ENCODE results near the gene PIEZO2.
A peak's percentile ranks its signal among the peaks of the same experiment; 100 is the strongest.

Gene PIEZO2

GRCh38 chr18:11071300-11071699 lies 78.1 kb downstream of the PIEZO2 start:
- DNase-seq (no peak), ATAC-seq (no peak)
- H3K27me3 Mint-ChIP-seq = peaks cover under 1% of the 10 kb centered on the region
- no peaks in the 10 kb centered on the region for H3K4me1 Mint-ChIP-seq
- H3K27ac Mint-ChIP-seq = no peak overlapping the region
- H3K4me3 Mint-ChIP-seq = no peak overlapping the region
- H3K9me3 Mint-ChIP-seq = peaks cover 0 to 3% of the 10 kb centered on the region in 2 donors

GRCh38 chr18:11070593-11070992 lies 78.8 kb downstream of the PIEZO2 start:
- Mint-ChIP-seq H3K27me3 (peaks cover 7% of the 10 kb centered on the region), H3K4me3 (no peak overlapping the region), H3K27ac (no peak overlapping the region), H3K4me1 (no peaks in the 10 kb centered on the region), H3K9me3 (peaks cover 7 to 8% of the 10 kb centered on the region in 2 donors)
- no peak for ATAC-seq
- DNase-seq = no peak

GRCh38 chr18:11066038-11066437 lies 83.3 kb downstream of the PIEZO2 start:
- ATAC-seq = no peak

GRCh38 chr18:11064727-11065460 lies 84.5 kb downstream of the PIEZO2 start:
- no peaks in the 10 kb centered on the region for H3K4me1 Mint-ChIP-seq
- H3K9me3 Mint-ChIP-seq = peaks cover 8 to 14% of the 10 kb centered on the region in 2 donors
- H3K27me3 Mint-ChIP-seq = peaks cover 7% of the 10 kb centered on the region
- no peak for DNase-seq
- H3K4me3 Mint-ChIP-seq = no peak overlapping the region
- no peak for ATAC-seq
- no peak overlapping the region for H3K27ac Mint-ChIP-seq

More at GRCh38 chr18:11066038-11066437, 83.3 kb downstream of the PIEZO2 start:
- DNase-seq = no peak
- Mint-ChIP-seq H3K27ac (no peak overlapping the region), H3K27me3 (peaks cover 7% of the 10 kb centered on the region), H3K4me3 (no peak overlapping the region), H3K4me1 (no peaks in the 10 kb centered on the region), H3K9me3 (peaks cover 7 to 8% of the 10 kb centered on the region in 2 donors)

GRCh38 chr18:11064106-11064505 lies 85.3 kb downstream of the PIEZO2 start:
- H3K4me1 Mint-ChIP-seq = no peaks in the 10 kb centered on the region
- no peak overlapping the region for H3K4me3 Mint-ChIP-seq
- H3K27me3 Mint-ChIP-seq = peaks cover 7% of the 10 kb centered on the region
- peaks cover 8 to 16% of the 10 kb centered on the region in 2 donors for H3K9me3 Mint-ChIP-seq
- ATAC-seq = no peak
- H3K27ac Mint-ChIP-seq = no peak overlapping the region
- no peak for DNase-seq

GRCh38 chr18:11055721-11056120 lies 93.6 kb downstream of the PIEZO2 start:
- H3K4me3 Mint-ChIP-seq = no peak overlapping the region
- H3K27me3 Mint-ChIP-seq = no peaks in the 10 kb centered on the region
- no peak overlapping the region for H3K27ac Mint-ChIP-seq
- no peaks in the 10 kb centered on the region for H3K4me1 Mint-ChIP-seq
- ATAC-seq = no peak
- no peak for DNase-seq
- H3K9me3 Mint-ChIP-seq = peaks cover 7 to 9% of the 10 kb centered on the region in 2 donors

GRCh38 chr18:11054497-11054896 lies 94.9 kb downstream of the PIEZO2 start:
- no peak for ATAC-seq
- H3K9me3 Mint-ChIP-seq = peaks cover 0 to 7% of the 10 kb centered on the region in 2 donors
- no peak overlapping the region for H3K4me3 Mint-ChIP-seq
- no peaks in the 10 kb centered on the region for H3K27me3 Mint-ChIP-seq
- peak overlapping the region in 1 of 2 donors; percentile 14 for H3K27ac Mint-ChIP-seq
- H3K4me1 Mint-ChIP-seq = no peaks in the 10 kb centered on the region
- DNase-seq = no peak

GRCh38 chr18:11053293-11053692 lies 96.1 kb downstream of the PIEZO2 start:
- Mint-ChIP-seq H3K27me3 (no peaks in the 10 kb centered on the region), H3K9me3 (peaks cover 0 to 2% of the 10 kb centered on the region in 2 donors), H3K4me3 (no peak overlapping the region), H3K4me1 (no peaks in the 10 kb centered on the region), H3K27ac (no peak overlapping the region)
- ATAC-seq (no peak), DNase-seq (no peak)

GRCh38 chr18:11052800-11053199 lies 96.6 kb downstream of the PIEZO2 start:
- Mint-ChIP-seq H3K27ac (no peak overlapping the region), H3K4me3 (no peak overlapping the region), H3K27me3 (no peaks in the 10 kb centered on the region), H3K9me3 (no peaks in the 10 kb centered on the region), H3K4me1 (no peaks in the 10 kb centered on the region)
- no peak for DNase-seq
- ATAC-seq = no peak

- H3K27ac Mint-ChIP-seq = no peak overlapping the region
- H3K4me1 Mint-ChIP-seq = no peaks in the 10 kb centered on the region
- no peak overlapping the region for H3K4me3 Mint-ChIP-seq
- ATAC-seq (no peak), DNase-seq (no peak)
- no peaks in the 10 kb centered on the region for H3K9me3 Mint-ChIP-seq
- H3K27me3 Mint-ChIP-seq = no peaks in the 10 kb centered on the region
These were observed 97.9 kb downstream of the PIEZO2 start for GRCh38 chr18:11051462-11051861.

- Mint-ChIP-seq H3K4me1 (no peaks in the 10 kb centered on the region), H3K27me3 (no peaks in the 10 kb centered on the region), H3K27ac (no peak overlapping the region), H3K4me3 (no peak overlapping the region), H3K9me3 (no peaks in the 10 kb centered on the region)
- ATAC-seq (no peak), DNase-seq (no peak)
These were observed 98.4 kb downstream of the PIEZO2 start for GRCh38 chr18:11050966-11051365.

- Mint-ChIP-seq H3K9me3 (no peaks in the 10 kb centered on the region), H3K4me3 (no peak overlapping the region), H3K27me3 (no peaks in the 10 kb centered on the region), H3K4me1 (no peaks in the 10 kb centered on the region), H3K27ac (peak overlapping the region in 1 of 2 donors; percentile 61)
- DNase-seq (no peak), ATAC-seq (no peak)
These were observed 101.6 kb downstream of the PIEZO2 start for GRCh38 chr18:11047817-11048216.

- no peak overlapping the region for H3K27ac Mint-ChIP-seq
- no peak for ATAC-seq
These were observed 102.2 kb downstream of the PIEZO2 start for GRCh38 chr18:11047156-11047555.

GRCh38 chr18:11046140-11046539 lies 103.2 kb downstream of the PIEZO2 start:
- no peaks in the 10 kb centered on the region for H3K4me1 Mint-ChIP-seq
- ATAC-seq (no peak), DNase-seq (no peak)
- H3K27ac Mint-ChIP-seq = no peak overlapping the region
- H3K9me3 Mint-ChIP-seq = no peaks in the 10 kb centered on the region
- peaks cover 7% of the 10 kb centered on the region for H3K27me3 Mint-ChIP-seq
- no peak overlapping the region for H3K4me3 Mint-ChIP-seq

More at GRCh38 chr18:11047156-11047555, 102.2 kb downstream of the PIEZO2 start:
- Mint-ChIP-seq H3K4me1 (no peaks in the 10 kb centered on the region), H3K4me3 (no peak overlapping the region), H3K27me3 (peaks cover 3% of the 10 kb centered on the region), H3K9me3 (no peaks in the 10 kb centered on the region)
- DNase-seq = no peak

GRCh38 chr18:11043694-11044093 lies 105.7 kb downstream of the PIEZO2 start:
- Mint-ChIP-seq H3K4me1 (no peaks in the 10 kb centered on the region), H3K27ac (no peak overlapping the region), H3K9me3 (no peaks in the 10 kb centered on the region), H3K27me3 (peaks cover 7% of the 10 kb centered on the region), H3K4me3 (no peak overlapping the region)
- DNase-seq (no peak), ATAC-seq (no peak)

- DNase-seq = no peak
- no peak overlapping the region for H3K27ac Mint-ChIP-seq
- H3K4me1 Mint-ChIP-seq = no peaks in the 10 kb centered on the region
- no peak overlapping the region for H3K4me3 Mint-ChIP-seq
- peaks cover 7% of the 10 kb centered on the region for H3K27me3 Mint-ChIP-seq
- ATAC-seq = no peak
- H3K9me3 Mint-ChIP-seq = no peaks in the 10 kb centered on the region
These were observed 107.1 kb downstream of the PIEZO2 start for GRCh38 chr18:11042247-11042646.
